ENCODE results near the gene TRPV6.

TRPV6 gene

GRCh38 chr7:142883145-142883544, 2.4 kb downstream of the TRPV6 start:
- no peak for DNase-seq (ENCODE audit: low spot score)

GRCh38 chr7:142882338-142882678, 3.2 kb downstream of the TRPV6 start:
- DNase-seq (ENCODE audit: low spot score), result no peak

GRCh38 chr7:142881586-142882337, 3.8 kb downstream of the TRPV6 start:
- no peak for DNase-seq (ENCODE audit: low spot score)

GRCh38 chr7:142880876-142881505, 4.6 kb downstream of the TRPV6 start:
- peak; percentile 60 for DNase-seq (ENCODE audit: low spot score)

- no peak for DNase-seq (ENCODE audit: low spot score)
These were observed 6.5 kb downstream of the TRPV6 start for GRCh38 chr7:142879060-142879459.

- no peak for DNase-seq (ENCODE audit: low spot score)
These were observed 7.2 kb downstream of the TRPV6 start for GRCh38 chr7:142878315-142878714.

- DNase-seq (ENCODE audit: low spot score), result no peak
These were observed 8.3 kb downstream of the TRPV6 start for GRCh38 chr7:142876991-142877910.

- DNase-seq (ENCODE audit: low spot score), result no peak
These were observed 9.1 kb downstream of the TRPV6 start for GRCh38 chr7:142876236-142876960.

GRCh38 chr7:142875456-142875855, 10.1 kb downstream of the TRPV6 start:
- DNase-seq (ENCODE audit: low spot score), result no peak

GRCh38 chr7:142874837-142875236, 10.7 kb downstream of the TRPV6 start:
- DNase-seq (ENCODE audit: low spot score), result no peak

GRCh38 chr7:142874409-142874808, 11.1 kb downstream of the TRPV6 start:
- DNase-seq (ENCODE audit: low spot score), result no peak

- no peak for DNase-seq (ENCODE audit: low spot score)
These were observed 11.7 kb downstream of the TRPV6 start for GRCh38 chr7:142873871-142874270.

GRCh38 chr7:142873281-142873784, 12.2 kb downstream of the TRPV6 start:
- DNase-seq (ENCODE audit: low spot score), result no peak

- no peak for DNase-seq (ENCODE audit: low spot score)
These were observed 13.4 kb downstream of the TRPV6 start for GRCh38 chr7:142872106-142872675.

GRCh38 chr7:142871260-142872105, 14.1 kb downstream of the TRPV6 start:
- no peak for DNase-seq (ENCODE audit: low spot score)

- DNase-seq (ENCODE audit: low spot score), result no peak
These were observed 14.8 kb downstream of the TRPV6 start for GRCh38 chr7:142870566-142871259.

GRCh38 chr7:142870147-142870559, 15.4 kb downstream of the TRPV6 start:
- DNase-seq (ENCODE audit: low spot score), result no peak

- no peak for DNase-seq (ENCODE audit: low spot score)
These were observed 16.1 kb downstream of the TRPV6 start for GRCh38 chr7:142869434-142869833.

GRCh38 chr7:142868986-142869415, 16.5 kb downstream of the TRPV6 start:
- DNase-seq (ENCODE audit: low spot score), result no peak
